K562 (cell line): ENCODE results near the gene IPO9. TPM values are rescaled to one million over a fixed set of nuclear protein-coding genes. Genes with fewer than 3 reads are reported as not detected.

Experiments
- ATF7 ChIP-seq: fragments of 450-650 bp; IDR thresholded peaks from 2 replicates; pipeline ENCODE4 v1.7.1; 2014; ENCODE audit warnings: mild to moderate bottlenecking, moderate library complexity
- BHLHE40 ChIP-seq: IDR thresholded peaks from 2 replicates; pipeline ENCODE4 v1.6.1; 2011; ENCODE audit warnings: low read length, improper control_type of control experiment
- CBFA2T3 ChIP-seq: fragments of 450-650 bp; IDR thresholded peaks from 2 replicates; pipeline ENCODE4 v1.6.1; 2017
- CHD1 ChIP-seq: fragments of 200-600 bp; sonication (generic); IDR thresholded peaks from one replicate; pipeline ENCODE4 v1.6.1; 2012; ENCODE audit warnings: mild to moderate bottlenecking, moderate library complexity, low read length, inconsistent platforms
- EGR1 ChIP-seq: fragments of 450-650 bp; conservative IDR thresholded peaks from 2 replicates; pipeline ENCODE4 v1.6.1; 2017; ENCODE audit warnings: mild to moderate bottlenecking
- FOXA3 ChIP-seq, 2 experiments: fragments of 450-650 bp in 1 of 2; sonication (generic) in 1 of 2; formaldehyde crosslinking; IDR thresholded peaks in 1 of 2; conservative IDR thresholded peaks in 1 of 2; 2 replicates each; pipeline versions ENCODE4 v1.4.0 to v1.8.0; 2020 to 2022; ENCODE audit warnings: mild to moderate bottlenecking in 2 of 2, missing genetic modification reagents in 1 of 2
- GMEB1 ChIP-seq: fragments of 250-450 bp; sonication (Bioruptor Pico); IDR thresholded peaks from 2 replicates; pipeline ENCODE4 v1.4.0; 2020; ENCODE audit warnings: mild to moderate bottlenecking
- HNRNPLL ChIP-seq: fragments of 200-400 bp; formaldehyde crosslinking; IDR thresholded peaks from 2 replicates; pipeline ENCODE4 v1.6.1; 2017; ENCODE audit warnings: low read length, low read depth, mild to moderate bottlenecking; ENCODE audit not compliant: poor library complexity, severe bottlenecking
- JUNB ChIP-seq: fragments of 450-650 bp; formaldehyde crosslinking; conservative IDR thresholded peaks from 2 replicates; pipeline ENCODE4 v1.4.0; 2020; ENCODE audit warnings: mild to moderate bottlenecking
- KLF16 ChIP-seq: IDR thresholded peaks from 2 replicates; pipeline ENCODE4 v1.6.1; 2016; ENCODE audit warnings: antibody characterized with exemption
- MBD1 ChIP-seq: fragments of 250-450 bp; sonication (Bioruptor Pico); IDR thresholded peaks from 2 replicates; pipeline ENCODE4 v1.8.0; 2022; ENCODE audit warnings: inconsistent platforms
- MEF2D ChIP-seq: conservative IDR thresholded peaks from 2 replicates; pipeline ENCODE4 v1.6.1; 2016; ENCODE audit warnings: low read depth, missing genetic modification characterization, missing compliant biosample characterization
- NFATC3 ChIP-seq: fragments of 450-650 bp; IDR thresholded peaks from 2 replicates; pipeline ENCODE4 v1.6.1; 2017; ENCODE audit warnings: mild to moderate bottlenecking
- NFRKB ChIP-seq: fragments of 450-650 bp; IDR thresholded peaks from 2 replicates; pipeline ENCODE4 v1.6.1; 2016; ENCODE audit warnings: low read depth
- PML ChIP-seq: IDR thresholded peaks from 2 replicates; pipeline ENCODE4 v1.6.1; 2012; ENCODE audit warnings: low read length, inconsistent platforms
- SOX6 ChIP-seq: fragments of 450-650 bp; IDR thresholded peaks from 2 replicates; pipeline ENCODE4 v1.6.1; 2014; ENCODE audit warnings: mild to moderate bottlenecking
- TAL1 ChIP-seq: fragments of 450-650 bp; IDR thresholded peaks from 2 replicates; pipeline ENCODE4 v1.6.1; 2016; ENCODE audit warnings: mild to moderate bottlenecking
- TEAD4 ChIP-seq, 2 experiments: sonication (generic) in 1 of 2; formaldehyde crosslinking in 1 of 2; IDR thresholded peaks; 2 replicates each; pipeline versions ENCODE4 v1.6.1 to v1.8.0; 2012 to 2022; ENCODE audit warnings: borderline replicate concordance in 1 of 2, inconsistent platforms in 1 of 2, low read length in 1 of 2, mild to moderate bottlenecking in 1 of 2, missing genetic modification reagents in 1 of 2
- USF2 ChIP-seq: sonication (generic); formaldehyde crosslinking; IDR thresholded peaks from 2 replicates; pipeline ENCODE4 v1.5.0; 2020; ENCODE audit warnings: missing genetic modification reagents
- ZFP30 ChIP-seq: fragments of 250-450 bp; sonication (Bioruptor Pico); IDR thresholded peaks from 2 replicates; pipeline ENCODE4 v1.8.0; 2022; ENCODE audit warnings: moderate library complexity, mild to moderate bottlenecking, inconsistent platforms, borderline replicate concordance
- ZNF146 ChIP-seq: IDR thresholded peaks from one replicate; pipeline ENCODE4 v1.6.1; 2018; ENCODE audit warnings: missing compliant biosample characterization; ENCODE audit not compliant: unreplicated experiment
- ZNF263 ChIP-seq: sonication (generic); formaldehyde crosslinking; IDR thresholded peaks from 2 replicates; pipeline ENCODE4 v1.8.0; 2022; ENCODE audit warnings: mild to moderate bottlenecking, missing genetic modification reagents, borderline replicate concordance
- ZNF431 ChIP-seq: sonication (generic); formaldehyde crosslinking; IDR thresholded peaks from 2 replicates; pipeline ENCODE4 v1.8.0; 2022; ENCODE audit warnings: mild to moderate bottlenecking, missing genetic modification reagents
- polyA plus RNA-seq, 8 experiments: library from polyadenylated mRNA; depleted of rRNA in 4 of 8; stranded (reverse) in 5 of 8; unstranded in 3 of 8; fragments of >200 nt; fragmentation: Nextera tagmentation in 2 of 8; fragmentation: Illumina TruSeq in 1 of 8; extraction: Ambion mirVana in 2 of 8; extraction: Trizol in 1 of 8; gene quantifications; 2 replicates each; pipeline versions ENCODE4 v1.2.1 to v1.2.3, GENCODE V29; 2011 to 2014; ENCODE audit warnings: inconsistent platforms in 1 of 8, missing spikeins in 1 of 8
- total RNA-seq, 7 experiments: library from RNA; depleted of rRNA in 6 of 7; stranded (reverse); fragments of >200 nt in 6 of 7; fragmentation: Illumina TruSeq in 2 of 7; extraction: Trizol in 2 of 7; gene quantifications; 2 replicates each; pipeline versions ENCODE4 v1.2.1 to v1.2.3, GENCODE V29; 2011 to 2021; ENCODE audit warnings: low replicate concordance in 1 of 7

IPO9 gene
- total and polyA plus RNA-seq, 9 of the 15 experiments (the other 6 are each of a cell fraction or from before 2014, with no cell fraction given) = 27.9 to 78.6 (median 43.9) TPM

- TF ChIP-seq USF2 (no peak), CBFA2T3 (peak; percentile 44; the same call in 1 of the 2 replicates), NFRKB (no peak), EGR1 (no peak), ZNF431 (CRISPR knock-in tag) (no peak), FOXA3 (CRISPR knock-in tag; conservative IDR thresholded peaks at IDR 0.05 in 1 of 2, IDR thresholded peaks at IDR 0.05 in 1 of 2) (peak in 1 of 2 experiments; percentile 65; a peak in 2 of 4 replicates), JUNB (CRISPR knock-in tag) (no peak), ZFP30 (no peak), NFATC3 (no peak), SOX6 (peak; percentile 36; the same call in 1 of the 2 replicates), CHD1 (no peak), ZNF146 (CRISPR knock-in tag) (no peak), BHLHE40 (no peak), HNRNPLL (no peak), TAL1 (0 out of 2 replicates have a peak, but pooled peaks have one; percentile 20), ATF7 (no peak), KLF16 (no peak), ZNF263 (CRISPR knock-in tag) (no peak), MEF2D (no peak), GMEB1 (CRISPR knock-in tag) (0 out of 2 replicates have a peak, but pooled peaks have one; percentile 11), MBD1 (CRISPR knock-in tag) (no peak), TEAD4 (IDR thresholded peaks at IDR 0.05; ENCODE audit: low read length) (0 out of 2 replicates have a peak, but pooled peaks have one; percentile 14), TEAD4 (CRISPR knock-in tag; IDR thresholded peaks at IDR 0.05; ENCODE audit: borderline replicate concordance) (no peak), PML (no peak)
These were observed 12.4 kb downstream of the IPO9 start (continued) for GRCh38 chr1:201841265-201841912.
